ENCODE measurements around the gene E2F3. TPM values are rescaled to one million over a fixed set of nuclear protein-coding genes. Genes with fewer than 3 reads are reported as not detected.

The E2F3 gene
- polyA plus RNA-seq, 3 donors: 7.5 to 14.6 (median 8.9) TPM

GRCh38 chr6:20415304-20415703 is 13.6 kb downstream of the E2F3 start:
- H4K20me1 ChIP-seq (ENCODE audit: insufficient read depth, low read length): peaks cover 98% of the 10 kb centered on the region
- DNase-seq: no peak
- Mint-ChIP-seq H3K4me3 (no peak overlapping the region), H3K4me1 (peaks cover 89% of the 10 kb centered on the region), H3K27me3 (ENCODE audit: low read depth in 3 of 3) (peaks cover 0 to 2% (median 0%) of the 10 kb centered on the region in 3 donors), H3K36me3 (peaks cover 18 to 20% of the 10 kb centered on the region in 2 donors), H3K27ac (peak overlapping the region in 4 of 7 donors; percentile 9 to 63 (median 36)), H3K9me3 (no peaks in the 10 kb centered on the region)
- TF ChIP-seq CTCF (IDR thresholded peaks at IDR 0.05): no peak
- no peaks in the 10 kb centered on the region for H3K27me3 ChIP-seq (ENCODE audit: control insufficient read depth in 2 of 2, insufficient read depth in 2 of 2, low read length in 2 of 2)
- H3K4me1 ChIP-seq (ENCODE audit: control insufficient read depth in 1 of 2, insufficient read depth in 2 of 2, low read length in 2 of 2): peaks cover 55 to 63% of the 10 kb centered on the region in 2 donors
- 100% methylated on average over 2 of the region's 7 CpGs for WGBS (ENCODE audit: insufficient coverage)
- H3K9me3 ChIP-seq (replicated peaks in 1 of 2; ENCODE audit: control insufficient read depth in 1 of 2, insufficient read depth in 1 of 2, low read length in 2 of 2): no peaks in the 10 kb centered on the region
- H3K36me3 ChIP-seq (replicated peaks in 1 of 2; ENCODE audit: control insufficient read depth in 1 of 2, insufficient read depth in 2 of 2, low read length in 2 of 2): peaks cover 3 to 23% of the 10 kb centered on the region in 2 donors
- no peak overlapping the region for H3K4me2 ChIP-seq (replicated peaks; ENCODE audit: extremely low read depth, low read length, poor library complexity, severe bottlenecking)
- no peak overlapping the region for H3K9ac ChIP-seq (ENCODE audit: insufficient read depth, low read length, poor library complexity, severe bottlenecking)
- peak overlapping the region in 1 of 2 donors; percentile 49 for H3K27ac ChIP-seq (ENCODE audit: low read depth in 1 of 2, low read length in 2 of 2)
- intact Hi-C loops (cut with micrococcal nuclease): no loop called here
- H3K79me2 ChIP-seq (ENCODE audit: insufficient read depth, low read length): peaks cover 100% of the 10 kb centered on the region
- no peak overlapping the region for H3K4me3 ChIP-seq (replicated peaks in 1 of 3; ENCODE audit: low read depth in 2 of 3, low read length in 3 of 3)
- H2AFZ ChIP-seq (ENCODE audit: insufficient read depth, low read depth, low read length, poor library complexity, severe bottlenecking): no peak overlapping the region

- no peaks in the 10 kb centered on the region for H3K9me3 ChIP-seq (replicated peaks in 1 of 2; ENCODE audit: control insufficient read depth in 1 of 2, insufficient read depth in 1 of 2, low read length in 2 of 2)
- H3K4me1 Mint-ChIP-seq: peaks cover 86% of the 10 kb centered on the region
- peaks cover 98% of the 10 kb centered on the region for H4K20me1 ChIP-seq (ENCODE audit: insufficient read depth, low read length)
Observed at GRCh38 chr6:20415712-20416454, 14.2 kb downstream of the E2F3 start.

More at GRCh38 chr6:20415712-20416454, 14.2 kb downstream of the E2F3 start:
- DNase-seq: no peak
- Histone ChIP-seq H3K79me2 (ENCODE audit: insufficient read depth, low read length) (peaks cover 100% of the 10 kb centered on the region), H3K27ac (ENCODE audit: low read depth in 1 of 2, low read length in 2 of 2) (peak overlapping the region; percentile 6 to 73), H3K36me3 (replicated peaks in 1 of 2; ENCODE audit: control insufficient read depth in 1 of 2, insufficient read depth in 2 of 2, low read length in 2 of 2) (peaks cover 3 to 23% of the 10 kb centered on the region in 2 donors), H3K4me1 (ENCODE audit: control insufficient read depth in 1 of 2, insufficient read depth in 2 of 2, low read length in 2 of 2) (peaks cover 49 to 58% of the 10 kb centered on the region in 2 donors), H3K4me2 (replicated peaks; ENCODE audit: extremely low read depth, low read length, poor library complexity, severe bottlenecking) (no peak overlapping the region), H3K9ac (ENCODE audit: insufficient read depth, low read length, poor library complexity, severe bottlenecking) (no peak overlapping the region), H3K4me3 (replicated peaks in 1 of 3; ENCODE audit: low read depth in 2 of 3, low read length in 3 of 3) (no peak overlapping the region), H2AFZ (ENCODE audit: insufficient read depth, low read depth, low read length, poor library complexity, severe bottlenecking) (no peak overlapping the region), H3K27me3 (ENCODE audit: control insufficient read depth in 2 of 2, insufficient read depth in 2 of 2, low read length in 2 of 2) (no peaks in the 10 kb centered on the region)
- Mint-ChIP-seq H3K9me3 (no peaks in the 10 kb centered on the region), H3K27me3 (ENCODE audit: low read depth in 3 of 3) (peaks cover 0 to 2% (median 0%) of the 10 kb centered on the region in 3 donors), H3K36me3 (peaks cover 18 to 22% of the 10 kb centered on the region in 2 donors), H3K4me3 (no peak overlapping the region), H3K27ac (peak overlapping the region in 5 of 7 donors; percentile 9 to 68 (median 63))
- TF ChIP-seq CTCF (IDR thresholded peaks at IDR 0.05): no peak
- WGBS (ENCODE audit: insufficient coverage): no CpG with 5 or more reads among the region's 6 CpGs
- intact Hi-C loops (cut with micrococcal nuclease): no loop called here

All from CD14-positive monocyte (primary cell).